ENCODE measurements around the gene PLD5. TPM values are rescaled to one million over a fixed set of nuclear protein-coding genes. Genes with fewer than 3 reads are reported as not detected.

Gene PLD5
- total and polyA plus RNA-seq, 5 donors = 0.14 to 0.31 (median 0.17) TPM; not detected in 1

GRCh38 chr1:242448910-242449645, 75.4 kb downstream of the PLD5 start:
- H3K27ac ChIP-seq (ENCODE audit: low read length) = no peak overlapping the region
- no peak for DNase-seq
- no peaks in the 10 kb centered on the region for H3K9me3 ChIP-seq (ENCODE audit: control insufficient read depth, low read length)
- 38% methylated on average over 12 of the region's 12 CpGs for WGBS
- no peak overlapping the region for H3K4me3 ChIP-seq (ENCODE audit: low read length)
- no peak for ATAC-seq
- peaks cover 4% of the 10 kb centered on the region for H3K27me3 ChIP-seq (ENCODE audit: control insufficient read depth, insufficient read depth)
- H3K4me1 ChIP-seq (ENCODE audit: control insufficient read depth, insufficient read depth, low read length) = no peaks in the 10 kb centered on the region
- intact Hi-C loops (cut with DNase I) = no loop called here

GRCh38 chr1:242447689-242448088, 76.8 kb downstream of the PLD5 start:
- Histone ChIP-seq H3K9me3 (ENCODE audit: control insufficient read depth, low read length) (no peaks in the 10 kb centered on the region), H3K4me1 (ENCODE audit: control insufficient read depth, insufficient read depth, low read length) (no peaks in the 10 kb centered on the region), H3K27me3 (ENCODE audit: control insufficient read depth, insufficient read depth) (peaks cover 4% of the 10 kb centered on the region), H3K4me3 (ENCODE audit: low read length) (no peak overlapping the region), H3K27ac (ENCODE audit: low read length) (no peak overlapping the region)
- DNase-seq (no peak), ATAC-seq (no peak)
- intact Hi-C loops (cut with DNase I) = no loop called here
- 70% methylated on average over 7 of the region's 7 CpGs for WGBS

- H3K4me1 ChIP-seq (ENCODE audit: control insufficient read depth, insufficient read depth, low read length) = no peaks in the 10 kb centered on the region
- 83% methylated on average over 1 of the region's 1 CpG for WGBS
- ATAC-seq (no peak), DNase-seq (no peak)
- H3K9me3 ChIP-seq (ENCODE audit: control insufficient read depth, low read length) = no peaks in the 10 kb centered on the region
- intact Hi-C loops (cut with DNase I) = no loop called here
- H3K27ac ChIP-seq (ENCODE audit: low read length) = no peak overlapping the region
- H3K27me3 ChIP-seq (ENCODE audit: control insufficient read depth, insufficient read depth) = no peaks in the 10 kb centered on the region
- no peak overlapping the region for H3K4me3 ChIP-seq (ENCODE audit: low read length)
Observed at GRCh38 chr1:242440757-242441156, 83.7 kb downstream of the PLD5 start.

- ATAC-seq (no peak), DNase-seq (no peak)
- H3K4me1 ChIP-seq (ENCODE audit: control insufficient read depth, insufficient read depth, low read length) = no peaks in the 10 kb centered on the region
- H3K4me3 ChIP-seq (ENCODE audit: low read length) = no peak overlapping the region
- no peaks in the 10 kb centered on the region for H3K9me3 ChIP-seq (ENCODE audit: control insufficient read depth, low read length)
- no peak overlapping the region for H3K27ac ChIP-seq (ENCODE audit: low read length)
- no peaks in the 10 kb centered on the region for H3K27me3 ChIP-seq (ENCODE audit: control insufficient read depth, insufficient read depth)
- intact Hi-C loops (cut with DNase I) = no loop called here
- WGBS = 66% methylated on average over 2 of the region's 2 CpGs
Observed at GRCh38 chr1:242435200-242435599, 89.3 kb downstream of the PLD5 start.

- intact Hi-C loops (cut with DNase I) = no loop called here
- no peak for ATAC-seq
- DNase-seq = no peak
- 55% methylated on average over 6 of the region's 6 CpGs for WGBS
- Histone ChIP-seq H3K27ac (ENCODE audit: low read length) (no peak overlapping the region), H3K9me3 (ENCODE audit: control insufficient read depth, low read length) (no peaks in the 10 kb centered on the region), H3K4me3 (ENCODE audit: low read length) (no peak overlapping the region), H3K27me3 (ENCODE audit: control insufficient read depth, insufficient read depth) (no peaks in the 10 kb centered on the region), H3K4me1 (ENCODE audit: control insufficient read depth, insufficient read depth, low read length) (no peaks in the 10 kb centered on the region)
Observed at GRCh38 chr1:242432491-242433095, 91.9 kb downstream of the PLD5 start.

GRCh38 chr1:242431786-242432185, 92.7 kb downstream of the PLD5 start:
- intact Hi-C loops (cut with DNase I) = no loop called here

GRCh38 chr1:242430956-242431355, 93.5 kb downstream of the PLD5 start:
- no peaks in the 10 kb centered on the region for H3K9me3 ChIP-seq (ENCODE audit: control insufficient read depth, low read length)
- intact Hi-C loops (cut with DNase I) = no loop called here
- DNase-seq (no peak), ATAC-seq (no peak)
- H3K4me3 ChIP-seq (ENCODE audit: low read length) = no peak overlapping the region
- H3K4me1 ChIP-seq (ENCODE audit: control insufficient read depth, insufficient read depth, low read length) = no peaks in the 10 kb centered on the region
- no peaks in the 10 kb centered on the region for H3K27me3 ChIP-seq (ENCODE audit: control insufficient read depth, insufficient read depth)
- 56% methylated on average over 4 of the region's 4 CpGs for WGBS
- no peak overlapping the region for H3K27ac ChIP-seq (ENCODE audit: low read length)

More at GRCh38 chr1:242431786-242432185, 92.7 kb downstream of the PLD5 start:
- Histone ChIP-seq H3K4me3 (ENCODE audit: low read length) (no peak overlapping the region), H3K27me3 (ENCODE audit: control insufficient read depth, insufficient read depth) (no peaks in the 10 kb centered on the region), H3K27ac (ENCODE audit: low read length) (no peak overlapping the region), H3K4me1 (ENCODE audit: control insufficient read depth, insufficient read depth, low read length) (no peaks in the 10 kb centered on the region), H3K9me3 (ENCODE audit: control insufficient read depth, low read length) (no peaks in the 10 kb centered on the region)
- ATAC-seq = no peak
- no peak for DNase-seq
- WGBS = 77% methylated on average over 3 of the region's 3 CpGs

GRCh38 chr1:242428399-242429190, 95.9 kb downstream of the PLD5 start:
- WGBS = 55% methylated on average over 8 of the region's 8 CpGs
- intact Hi-C loops (cut with DNase I) = no loop called here
- no peaks in the 10 kb centered on the region for H3K9me3 ChIP-seq (ENCODE audit: control insufficient read depth, low read length)
- H3K27ac ChIP-seq (ENCODE audit: low read length) = no peak overlapping the region
- H3K4me3 ChIP-seq (ENCODE audit: low read length) = no peak overlapping the region
- no peak for ATAC-seq
- no peaks in the 10 kb centered on the region for H3K27me3 ChIP-seq (ENCODE audit: control insufficient read depth, insufficient read depth)
- no peak for DNase-seq
- no peaks in the 10 kb centered on the region for H3K4me1 ChIP-seq (ENCODE audit: control insufficient read depth, insufficient read depth, low read length)

GRCh38 chr1:242427519-242427918, 97.0 kb downstream of the PLD5 start:
- DNase-seq = no peak
- no peaks in the 10 kb centered on the region for H3K9me3 ChIP-seq (ENCODE audit: control insufficient read depth, low read length)

GRCh38 chr1:242426271-242426905, 98.1 kb downstream of the PLD5 start:
- Histone ChIP-seq H3K27me3 (ENCODE audit: control insufficient read depth, insufficient read depth) (no peaks in the 10 kb centered on the region), H3K4me1 (ENCODE audit: control insufficient read depth, insufficient read depth, low read length) (no peaks in the 10 kb centered on the region), H3K27ac (ENCODE audit: low read length) (no peak overlapping the region), H3K9me3 (ENCODE audit: control insufficient read depth, low read length) (no peaks in the 10 kb centered on the region), H3K4me3 (ENCODE audit: low read length) (no peak overlapping the region)
- DNase-seq = no peak
- 84% methylated on average over 6 of the region's 6 CpGs for WGBS
- intact Hi-C loops (cut with DNase I) = no loop called here
- no peak for ATAC-seq

More at GRCh38 chr1:242427519-242427918, 97.0 kb downstream of the PLD5 start:
- Histone ChIP-seq H3K27ac (ENCODE audit: low read length) (no peak overlapping the region), H3K4me3 (ENCODE audit: low read length) (no peak overlapping the region), H3K4me1 (ENCODE audit: control insufficient read depth, insufficient read depth, low read length) (no peaks in the 10 kb centered on the region), H3K27me3 (ENCODE audit: control insufficient read depth, insufficient read depth) (no peaks in the 10 kb centered on the region)
- 44% methylated on average over 4 of the region's 4 CpGs for WGBS
- no peak for ATAC-seq
- intact Hi-C loops (cut with DNase I) = no loop called here

GRCh38 chr1:242425232-242425631, 99.3 kb downstream of the PLD5 start:
- H3K27ac ChIP-seq (ENCODE audit: low read length) = no peak overlapping the region

More at GRCh38 chr1:242425232-242425631, 99.3 kb downstream of the PLD5 start:
- no peak overlapping the region for H3K4me3 ChIP-seq (ENCODE audit: low read length)
- no peaks in the 10 kb centered on the region for H3K27me3 ChIP-seq (ENCODE audit: control insufficient read depth, insufficient read depth)
- 82% methylated on average over 4 of the region's 4 CpGs for WGBS
- no peak for DNase-seq
- no peaks in the 10 kb centered on the region for H3K9me3 ChIP-seq (ENCODE audit: control insufficient read depth, low read length)
- H3K4me1 ChIP-seq (ENCODE audit: control insufficient read depth, insufficient read depth, low read length) = no peaks in the 10 kb centered on the region
- intact Hi-C loops (cut with DNase I) = no loop called here
- ATAC-seq = no peak
